GM18498 (cell line): Measurements from ENCODE around the gene LRRC71.

Source experiments
- ATAC-seq: cut with Tn5 transposase; IDR thresholded peaks from one replicate; pipeline ENCODE4 v1.9.1; 2021; ENCODE audit warnings: mild to moderate bottlenecking, moderate library complexity; ENCODE audit not compliant: unreplicated experiment

LRRC71 gene

DNA sequence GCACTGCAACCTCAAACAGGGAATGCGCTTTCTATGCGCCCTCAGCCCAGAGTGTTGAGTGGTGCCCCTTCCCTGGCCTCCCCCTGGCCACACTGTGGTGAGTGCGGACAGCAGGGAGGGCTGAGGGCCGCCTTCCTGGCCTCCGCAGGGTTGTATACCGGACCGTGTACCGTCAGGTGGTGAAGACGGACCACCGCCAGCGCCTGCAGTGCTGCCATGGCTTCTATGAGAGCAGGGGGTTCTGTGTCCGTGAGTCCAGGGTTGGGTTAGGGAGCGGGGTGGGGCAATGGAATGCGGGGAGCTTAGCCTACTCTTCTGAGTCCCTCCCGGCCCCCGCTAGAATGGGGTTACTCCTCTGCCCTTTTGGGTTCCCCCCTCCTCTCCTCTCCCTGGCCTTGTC, 15.3 kb upstream of the LRRC71 start:
- no peak for ATAC-seq

DNA sequence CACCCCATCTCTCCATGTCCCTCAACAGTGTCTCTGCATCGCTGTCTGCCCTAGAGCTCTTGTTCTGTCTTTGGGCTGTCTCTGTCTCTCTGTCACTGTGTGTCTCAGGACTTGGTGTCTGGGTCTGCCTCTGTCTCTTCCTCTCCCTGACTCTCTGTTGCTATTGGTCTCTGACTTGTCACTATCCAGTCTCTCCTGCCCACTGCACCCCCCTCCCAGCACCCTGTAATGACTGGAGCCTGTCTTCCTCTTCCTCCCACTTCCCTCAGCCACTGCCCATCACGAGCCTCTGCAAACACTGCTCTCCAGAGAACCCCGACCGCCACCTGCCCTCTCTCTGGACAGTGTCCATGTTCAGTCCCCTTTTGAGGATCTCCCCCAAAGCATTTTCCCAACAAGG, 14.8 kb upstream of the LRRC71 start:
- ATAC-seq: no peak

DNA sequence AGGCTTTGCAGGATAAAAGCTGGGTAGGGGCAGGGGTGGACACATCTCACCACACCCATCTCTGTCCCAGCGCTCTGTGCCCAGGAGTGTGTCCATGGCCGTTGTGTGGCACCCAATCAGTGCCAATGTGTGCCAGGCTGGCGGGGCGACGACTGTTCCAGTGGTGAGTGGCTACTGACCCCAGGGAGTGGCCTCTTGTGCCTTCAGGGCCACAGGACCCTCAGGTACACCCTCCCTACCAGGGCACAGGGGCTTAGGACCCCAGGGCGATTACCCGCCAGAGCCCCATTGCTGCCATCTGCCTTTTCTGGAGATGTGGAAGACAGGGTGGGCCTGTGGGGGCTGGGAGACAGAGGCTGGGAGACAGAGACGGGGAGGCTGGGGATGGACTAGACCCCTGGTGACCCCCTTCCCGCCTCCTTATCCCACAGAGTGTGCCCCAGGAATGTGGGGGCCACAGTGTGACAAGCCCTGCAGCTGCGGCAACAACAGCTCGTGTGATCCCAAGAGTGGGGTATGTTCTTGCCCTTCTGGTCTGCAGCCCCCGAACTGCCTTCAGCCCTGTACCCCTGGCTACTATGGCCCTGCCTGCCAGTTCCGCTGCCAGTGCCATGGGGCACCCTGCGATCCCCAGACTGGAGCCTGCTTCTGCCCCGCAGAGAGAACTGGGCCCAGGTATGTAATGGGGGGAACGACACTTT, 14.1 kb upstream of the LRRC71 start:
- ATAC-seq: no peak

DNA sequence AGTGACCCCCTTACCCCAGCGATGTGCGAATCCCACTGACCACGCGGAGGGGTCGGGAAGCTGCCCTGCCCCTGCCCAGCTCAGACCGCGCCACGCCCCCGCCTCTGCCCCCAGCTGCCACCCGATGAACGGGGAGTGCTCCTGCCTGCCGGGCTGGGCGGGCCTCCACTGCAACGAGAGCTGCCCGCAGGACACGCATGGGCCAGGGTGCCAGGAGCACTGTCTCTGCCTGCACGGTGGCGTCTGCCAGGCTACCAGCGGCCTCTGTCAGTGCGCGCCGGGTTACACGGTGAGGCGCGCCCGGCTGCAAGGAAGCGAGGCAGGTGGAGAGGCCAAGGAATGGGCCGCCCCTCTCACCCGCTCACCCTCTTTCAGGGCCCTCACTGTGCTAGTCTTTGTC, 11.9 kb upstream of the LRRC71 start:
- no peak for ATAC-seq

DNA sequence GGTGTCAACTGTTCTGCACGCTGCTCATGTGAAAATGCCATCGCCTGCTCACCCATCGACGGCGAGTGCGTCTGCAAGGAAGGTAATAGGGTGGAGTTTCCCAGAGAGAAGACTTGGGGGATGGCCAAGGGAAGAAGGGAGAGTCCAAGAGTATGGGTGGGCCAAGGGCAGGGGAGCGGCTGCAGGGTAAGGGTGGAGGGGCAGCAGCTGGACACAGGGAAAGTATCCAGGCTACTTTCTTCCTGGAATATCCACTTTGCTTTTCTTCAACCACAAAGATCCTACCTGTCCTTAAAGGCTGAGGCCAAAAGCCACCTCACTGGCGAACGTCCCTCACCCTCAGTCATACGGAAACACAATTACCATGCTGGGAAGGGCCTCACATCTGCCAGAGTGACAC, 11.5 kb upstream of the LRRC71 start:
- ATAC-seq: no peak

DNA sequence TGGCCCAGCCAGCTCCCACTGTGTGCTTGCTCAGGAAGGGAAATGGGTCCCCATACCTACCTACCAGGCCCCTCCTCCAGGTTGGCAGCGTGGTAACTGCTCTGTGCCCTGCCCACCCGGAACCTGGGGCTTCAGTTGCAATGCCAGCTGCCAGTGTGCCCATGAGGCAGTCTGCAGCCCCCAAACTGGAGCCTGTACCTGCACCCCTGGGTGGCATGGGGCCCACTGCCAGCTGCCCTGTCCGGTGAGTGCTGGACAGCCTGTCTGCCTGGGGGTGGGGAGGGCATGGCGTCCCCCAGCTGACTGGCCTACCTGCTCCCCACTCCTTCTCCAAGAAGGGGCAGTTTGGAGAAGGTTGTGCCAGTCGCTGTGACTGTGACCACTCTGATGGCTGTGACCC, 10.8 kb upstream of the LRRC71 start:
- no peak for ATAC-seq

DNA sequence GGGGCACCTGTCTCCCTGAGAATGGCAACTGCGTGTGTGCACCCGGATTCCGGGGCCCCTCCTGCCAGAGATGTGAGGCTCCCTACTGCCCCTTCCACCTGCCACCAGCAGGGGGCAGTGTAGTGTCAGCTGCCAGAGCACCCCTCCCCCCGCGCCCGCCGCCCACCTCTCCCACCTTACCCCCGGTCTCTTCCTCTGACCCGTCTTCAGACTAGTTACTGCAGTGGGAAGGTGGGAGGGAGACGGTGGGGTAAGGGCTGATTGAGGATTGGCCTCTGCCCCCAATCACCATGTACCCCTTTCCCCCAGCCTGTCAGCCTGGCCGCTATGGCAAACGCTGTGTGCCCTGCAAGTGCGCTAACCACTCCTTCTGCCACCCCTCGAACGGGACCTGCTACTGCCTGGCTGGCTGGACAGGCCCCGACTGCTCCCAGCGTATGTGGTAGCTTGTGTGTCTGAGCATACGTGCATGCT, 10.1 kb upstream of the LRRC71 start:
- ATAC-seq: no peak

DNA sequence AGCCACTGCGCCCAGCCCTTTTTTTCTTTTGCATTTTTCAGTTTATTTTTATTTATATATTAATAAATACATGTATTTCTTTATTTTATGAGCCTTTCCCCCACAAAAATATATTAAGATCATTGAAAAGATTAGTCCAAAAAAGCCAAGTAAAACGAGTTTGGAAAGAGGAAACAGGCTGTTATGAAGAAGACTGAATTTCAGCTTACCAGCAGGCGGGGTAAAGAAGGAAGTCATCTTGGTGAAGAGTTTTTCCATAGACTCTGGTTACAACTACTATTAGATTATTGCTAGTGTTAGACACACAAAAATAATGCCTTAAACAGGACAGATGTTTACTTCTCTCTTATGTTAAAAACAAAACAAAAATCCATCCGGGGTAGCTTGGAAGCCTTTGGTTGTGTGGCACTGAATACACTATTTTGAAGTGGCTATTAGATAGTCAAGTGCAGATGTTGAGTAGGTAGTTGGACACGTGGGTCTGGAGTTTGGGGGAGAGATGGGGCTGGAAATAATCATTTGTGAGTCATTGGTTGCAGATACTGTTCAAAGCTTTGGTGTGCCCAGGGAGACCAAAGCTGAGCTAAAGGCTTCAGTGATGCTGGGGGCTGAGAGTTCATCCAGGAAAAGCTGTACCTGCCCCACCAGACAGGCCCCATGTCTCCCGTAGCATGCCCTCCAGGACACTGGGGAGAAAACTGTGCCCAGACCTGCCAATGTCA, 8.7 kb upstream of the LRRC71 start:
- ATAC-seq: no peak

DNA sequence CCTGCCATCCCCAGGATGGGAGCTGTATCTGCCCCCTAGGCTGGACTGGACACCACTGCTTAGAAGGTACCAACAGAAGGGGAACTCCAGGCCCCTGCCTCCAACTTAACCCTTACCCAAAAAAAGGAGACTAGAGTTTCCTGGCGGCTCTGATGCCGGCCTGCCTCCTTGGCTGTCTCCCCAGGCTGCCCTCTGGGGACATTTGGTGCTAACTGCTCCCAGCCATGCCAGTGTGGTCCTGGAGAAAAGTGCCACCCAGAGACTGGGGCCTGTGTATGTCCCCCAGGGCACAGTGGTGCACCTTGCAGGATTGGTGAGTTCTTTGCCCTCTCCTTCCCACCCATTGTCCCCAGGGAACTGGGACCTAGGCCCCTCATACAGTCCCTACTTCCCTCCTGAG, 8.1 kb upstream of the LRRC71 start:
- ATAC-seq: no peak

DNA sequence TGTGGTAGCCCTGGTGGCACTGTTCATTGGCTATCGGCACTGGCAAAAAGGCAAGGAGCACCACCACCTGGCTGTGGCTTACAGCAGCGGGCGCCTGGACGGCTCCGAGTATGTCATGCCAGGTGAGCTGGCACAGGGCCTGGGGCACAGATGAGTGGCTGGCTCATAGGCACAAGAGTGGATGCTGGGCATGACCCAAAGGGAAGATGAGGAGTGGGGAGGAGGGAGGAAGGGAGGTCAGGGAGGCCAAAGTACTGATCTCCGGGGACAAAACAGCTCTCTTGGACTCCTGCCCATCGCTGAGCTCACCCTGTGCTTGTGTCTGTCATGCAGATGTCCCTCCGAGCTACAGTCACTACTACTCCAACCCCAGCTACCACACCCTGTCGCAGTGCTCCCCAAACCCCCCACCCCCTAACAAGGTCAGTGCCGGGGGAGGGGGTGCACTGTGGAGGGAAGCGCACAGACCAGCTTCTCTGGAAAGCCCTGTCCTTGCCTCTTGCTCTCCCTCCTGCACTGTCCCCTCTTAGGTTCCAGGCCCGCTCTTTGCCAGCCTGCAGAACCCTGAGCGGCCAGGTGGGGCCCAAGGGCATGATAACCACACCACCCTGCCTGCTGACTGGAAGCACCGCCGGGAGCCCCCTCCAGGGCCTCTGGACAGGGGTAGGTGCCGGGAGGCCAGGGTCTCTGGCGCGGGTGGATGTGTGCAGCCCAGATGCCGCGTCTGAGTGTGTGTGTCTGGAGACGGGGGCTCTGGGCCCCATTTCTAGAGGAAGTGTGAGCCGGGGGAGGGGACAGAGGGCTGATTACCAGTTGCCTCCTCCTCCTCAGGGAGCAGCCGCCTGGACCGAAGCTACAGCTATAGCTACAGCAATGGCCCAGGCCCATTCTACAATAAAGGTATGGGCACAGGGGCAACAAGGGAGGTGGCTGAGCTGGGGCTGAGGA, 7.3 kb upstream of the LRRC71 start:
- ATAC-seq: no peak

DNA sequence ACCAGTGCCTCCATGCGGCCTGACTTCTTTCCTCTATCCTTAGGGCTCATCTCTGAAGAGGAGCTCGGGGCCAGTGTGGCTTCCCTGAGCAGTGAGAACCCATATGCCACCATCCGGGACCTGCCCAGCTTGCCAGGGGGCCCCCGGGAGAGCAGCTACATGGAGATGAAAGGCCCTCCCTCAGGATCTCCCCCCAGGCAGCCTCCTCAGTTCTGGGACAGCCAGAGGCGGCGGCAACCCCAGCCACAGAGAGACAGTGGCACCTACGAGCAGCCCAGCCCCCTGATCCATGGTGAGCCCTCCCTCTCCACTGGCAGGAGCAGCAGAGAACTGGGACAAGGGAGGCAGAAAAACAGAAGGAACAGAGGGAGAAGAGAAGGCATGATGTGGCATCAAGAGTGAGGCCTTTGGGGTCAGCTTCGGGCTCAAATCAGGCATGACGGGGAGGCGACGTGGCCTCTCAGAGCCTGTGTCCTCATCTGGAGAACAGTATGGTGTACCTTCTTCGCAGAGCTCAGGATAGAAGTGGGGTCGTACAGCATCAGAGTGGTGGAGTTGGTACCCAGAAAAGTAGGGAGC, 6.5 kb upstream of the LRRC71 start:
- no peak for ATAC-seq

DNA sequence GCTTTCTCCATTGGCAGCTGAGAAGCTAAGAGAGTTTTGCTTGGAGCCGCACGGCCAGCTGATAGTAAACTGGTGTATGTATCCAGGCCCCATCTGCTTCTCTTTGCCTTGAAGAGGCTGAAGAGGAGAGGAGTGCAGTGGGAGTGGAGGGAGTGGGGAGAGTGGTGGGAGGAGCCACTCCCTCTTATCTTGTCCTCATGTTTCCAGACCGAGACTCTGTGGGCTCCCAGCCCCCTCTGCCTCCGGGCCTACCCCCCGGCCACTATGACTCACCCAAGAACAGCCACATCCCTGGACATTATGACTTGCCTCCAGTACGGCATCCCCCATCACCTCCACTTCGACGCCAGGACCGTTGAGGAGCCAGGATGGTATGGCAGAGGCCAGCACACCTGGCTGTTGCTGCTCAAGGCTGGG, 6.0 kb upstream of the LRRC71 start:
- ATAC-seq: no peak

DNA sequence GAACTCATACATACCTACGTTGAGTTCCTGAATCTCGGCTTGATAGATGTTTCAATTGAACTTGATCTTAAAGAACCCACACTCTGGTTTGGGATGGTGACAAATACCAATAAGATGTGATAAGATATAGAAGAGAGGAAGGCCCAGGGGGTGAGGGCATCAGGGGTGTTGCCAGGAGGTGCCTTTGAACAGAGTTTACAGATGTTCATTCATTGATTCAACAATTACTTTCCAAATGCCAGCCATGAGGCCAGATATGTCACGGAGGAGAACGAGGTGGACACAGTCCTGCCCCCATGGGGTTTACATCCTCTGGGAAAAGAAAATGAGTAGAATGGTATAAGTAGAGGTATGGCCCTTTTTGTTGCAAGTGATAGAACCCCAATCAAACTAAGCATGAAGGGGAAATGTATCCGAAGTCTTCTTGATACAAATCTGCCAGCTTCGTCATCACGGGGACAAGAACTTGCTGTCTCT, 659 bp downstream of the LRRC71 start:
- no peak for ATAC-seq

DNA sequence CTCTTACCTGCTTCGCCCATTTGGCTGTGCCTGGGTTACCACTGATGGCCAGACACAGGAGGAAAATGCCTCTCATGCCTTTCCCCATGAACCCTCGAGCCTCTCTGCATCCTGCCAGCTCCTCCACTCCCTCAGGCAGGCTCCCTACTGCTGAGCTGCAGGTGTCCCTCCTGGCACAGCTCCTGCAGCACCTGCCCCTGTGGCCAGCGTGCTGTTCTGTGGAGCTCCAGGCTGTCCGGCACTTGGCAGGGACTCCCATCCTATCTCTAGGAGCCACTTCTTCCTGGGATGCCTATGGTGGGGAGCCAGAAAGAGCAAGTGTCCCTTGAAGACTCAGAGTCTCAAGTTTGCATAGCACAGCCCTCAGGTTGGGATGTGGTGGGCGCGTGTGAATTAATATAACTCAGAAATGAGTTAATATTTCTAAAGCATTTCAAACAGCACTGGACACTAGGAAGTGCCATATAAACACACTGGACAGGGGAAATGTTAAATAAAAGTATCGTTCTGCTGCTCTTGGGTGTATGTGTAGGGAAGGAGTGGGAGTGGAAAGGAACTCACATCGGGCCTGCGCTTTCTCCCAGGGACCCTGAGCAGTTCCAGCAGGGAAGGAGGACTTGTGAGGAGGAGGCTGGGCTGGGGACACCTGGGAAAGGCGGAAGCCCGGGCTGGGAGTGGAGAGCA, 2.7 kb downstream of the LRRC71 start:
- ATAC-seq: no peak

DNA sequence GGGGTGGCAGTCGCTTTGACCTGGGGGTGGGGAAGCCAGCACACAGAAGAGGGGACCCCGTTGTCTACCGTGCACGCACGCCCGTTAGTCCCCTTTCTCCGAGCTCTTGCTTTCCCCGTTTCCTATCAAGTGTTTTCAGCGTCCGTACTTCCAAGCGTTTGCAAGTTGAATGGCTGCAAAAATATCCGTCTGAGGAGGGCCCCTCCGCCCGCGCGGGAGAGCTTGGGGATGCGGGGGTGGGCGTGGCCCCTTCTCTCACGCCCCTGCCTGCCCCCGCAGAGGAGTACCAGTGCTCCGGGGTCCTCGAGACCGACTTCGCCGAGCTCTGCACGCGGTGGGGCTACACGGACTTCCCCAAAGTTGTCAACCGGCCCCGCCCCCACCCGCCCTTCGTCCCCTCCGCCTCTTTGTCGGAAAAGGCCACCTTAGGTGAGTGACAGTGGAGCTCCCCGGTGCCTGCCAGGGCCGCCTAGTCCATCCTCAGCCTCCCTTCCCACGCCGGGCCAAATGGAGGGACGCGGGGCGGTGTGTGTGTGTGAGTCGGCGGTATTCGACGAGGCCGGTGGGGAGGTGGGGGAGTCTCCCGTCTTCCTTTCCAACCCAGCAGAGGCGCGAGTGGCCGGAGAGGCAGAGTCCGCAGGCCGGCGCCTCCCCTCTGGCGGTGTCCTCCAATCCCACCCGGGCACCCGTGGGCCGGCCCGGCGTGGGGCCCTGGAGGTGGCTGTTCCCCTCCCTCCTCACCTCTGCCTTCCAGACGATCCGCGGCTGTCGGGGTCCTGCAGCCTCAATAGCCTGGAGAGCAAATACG, 3.4 kb downstream of the LRRC71 start:
- ATAC-seq: no peak

DNA sequence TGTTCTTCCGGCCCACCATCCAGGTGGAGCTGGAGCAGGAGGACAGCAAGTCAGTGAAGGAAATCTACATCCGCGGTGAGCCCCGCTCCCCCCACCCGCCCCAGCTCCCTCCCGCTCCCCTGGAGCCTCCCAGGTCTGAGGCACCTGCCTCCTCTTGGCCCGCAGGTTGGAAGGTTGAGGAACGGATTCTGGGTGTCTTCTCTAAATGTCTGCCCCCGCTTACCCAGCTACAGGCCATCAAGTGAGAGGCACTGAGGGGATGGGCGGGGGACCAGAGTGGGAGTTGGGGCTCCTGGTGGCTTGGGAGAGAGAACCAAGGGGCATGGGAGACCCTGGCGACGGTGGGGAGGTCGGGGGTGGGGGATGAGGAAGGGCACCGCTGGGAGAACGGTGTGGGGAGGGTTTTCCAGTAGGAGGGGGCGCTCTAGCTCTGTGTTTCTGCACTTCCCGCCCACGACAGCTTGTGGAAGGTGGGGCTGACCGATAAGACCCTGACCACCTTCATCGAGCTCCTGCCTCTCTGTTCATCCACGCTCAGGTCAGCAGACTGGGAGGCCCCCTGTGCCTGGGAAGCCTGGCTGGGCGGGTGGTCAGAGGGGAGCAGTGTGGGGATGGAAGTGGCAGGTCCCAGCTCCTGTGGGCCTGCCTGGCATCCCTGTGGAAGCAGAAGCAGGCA, 4.2 kb downstream of the LRRC71 start:
- no peak for ATAC-seq

DNA sequence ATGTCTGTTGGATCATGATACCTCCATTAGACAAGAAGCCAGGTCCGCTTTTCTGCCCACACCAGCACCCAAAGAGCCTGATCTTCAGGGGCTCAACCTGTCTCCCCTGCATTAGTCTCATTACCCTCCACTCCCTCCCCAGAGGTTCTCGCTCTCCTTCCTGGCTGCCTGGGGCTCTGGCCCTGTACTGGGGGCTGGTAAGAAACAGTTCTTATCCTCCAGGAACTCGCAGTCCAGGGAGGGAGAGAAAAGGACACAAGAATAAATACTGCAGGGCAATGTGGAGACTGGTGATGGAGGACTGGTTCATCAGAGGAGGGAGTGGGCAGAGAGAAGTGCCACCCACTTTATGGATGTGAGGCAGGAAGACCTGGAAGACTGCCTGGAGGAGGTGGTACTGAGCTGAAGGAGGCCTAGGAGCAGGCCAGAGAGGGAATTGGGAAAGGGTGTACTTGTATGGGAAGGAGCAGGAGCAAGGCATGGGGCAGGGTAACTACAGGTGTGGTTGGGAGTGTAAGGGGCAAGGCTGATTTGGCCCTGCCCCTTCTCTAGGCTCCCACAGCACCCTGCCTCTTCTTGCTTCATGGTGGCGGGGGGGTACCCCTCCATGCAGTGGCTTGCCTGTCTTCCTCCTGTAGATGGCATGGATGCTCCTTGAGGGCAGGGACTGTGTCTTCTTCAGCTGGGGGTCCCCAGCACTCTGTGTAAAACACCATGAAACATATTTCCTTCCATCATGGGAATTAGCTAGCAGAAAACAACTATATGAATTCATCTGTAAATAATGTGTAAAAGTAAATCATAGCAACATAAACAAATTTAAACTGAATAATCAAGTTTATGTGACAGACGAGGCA, 5.0 kb downstream of the LRRC71 start:
- ATAC-seq: no peak

DNA sequence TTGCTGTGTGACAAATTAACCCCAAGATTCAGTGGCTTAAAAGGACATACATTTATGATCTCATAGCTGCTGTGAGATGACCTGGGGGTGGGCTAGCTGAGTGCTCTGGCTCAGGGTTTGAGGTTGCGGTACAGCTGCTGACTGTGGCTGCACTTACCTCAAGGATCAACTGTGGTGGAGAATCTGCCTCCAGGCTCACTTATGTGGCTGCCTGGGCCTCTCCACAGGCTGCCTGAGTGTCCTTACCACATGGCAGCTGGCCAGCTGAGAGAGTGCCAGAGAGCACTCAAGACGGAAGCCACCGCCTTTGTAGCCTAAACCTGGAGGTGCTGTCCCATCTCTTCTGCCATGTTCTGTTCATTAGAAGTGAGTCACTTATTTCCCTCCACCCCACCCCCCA, 5.7 kb downstream of the LRRC71 start:
- ATAC-seq: no peak
